H9 (cell line): ENCODE results near the gene GRIK4. TPM values are rescaled to one million over a fixed set of nuclear protein-coding genes. Genes with fewer than 3 reads are reported as not detected.

ENCODE experiments used
- DNase-seq: peaks from one replicate; pipeline ENCODE4 v3.0.0-alpha.2; 2017
- H2AFZ ChIP-seq: one replicate; pipeline ENCODE4 v1.6.1; 2013; ENCODE audit warnings: mild to moderate bottlenecking, low read length, control low read depth, moderate library complexity
- H2AK5ac ChIP-seq: 2 replicates; pipeline ENCODE4 v1.6.1; 2013; ENCODE audit warnings: low read length, control low read depth, mixed read lengths; ENCODE audit not compliant: insufficient read length
- H2BK120ac ChIP-seq: one replicate; pipeline ENCODE4 v1.6.1; 2013; ENCODE audit warnings: low read depth, mild to moderate bottlenecking, low read length, control low read depth, inconsistent platforms; ENCODE audit not compliant: poor library complexity, severe bottlenecking
- H2BK12ac ChIP-seq: 2 replicates; pipeline ENCODE4 v1.6.1; 2013; ENCODE audit warnings: low read length, control low read depth, mixed read lengths, low read depth; ENCODE audit not compliant: insufficient read length
- H2BK15ac ChIP-seq: 2 replicates; pipeline ENCODE4 v1.6.1; 2013; ENCODE audit warnings: low read depth, low read length, control low read depth
- H2BK20ac ChIP-seq: one replicate; pipeline ENCODE4 v1.6.1; 2013; ENCODE audit warnings: low read depth, mild to moderate bottlenecking, low read length, control low read depth, inconsistent platforms; ENCODE audit not compliant: poor library complexity, severe bottlenecking
- H2BK5ac ChIP-seq: 2 replicates; pipeline ENCODE4 v1.6.1; 2013; ENCODE audit warnings: low read length, control low read depth, mixed read lengths; ENCODE audit not compliant: insufficient read length
- H3K14ac ChIP-seq: 2 replicates; pipeline ENCODE4 v1.6.1; 2013; ENCODE audit warnings: low read length, control low read depth; ENCODE audit not compliant: insufficient read depth
- H3K18ac ChIP-seq: 2 replicates; pipeline ENCODE4 v1.6.1; 2013; ENCODE audit warnings: low read depth, mild to moderate bottlenecking, mixed read lengths, low read length, control low read depth; ENCODE audit not compliant: insufficient read length
- H3K23ac ChIP-seq: 2 replicates; pipeline ENCODE4 v1.6.1; 2013; ENCODE audit warnings: low read length, control low read depth, mixed read lengths, low read depth; ENCODE audit not compliant: insufficient read length
- H3K23me2 ChIP-seq: 2 replicates; pipeline ENCODE4 v1.6.1; 2013; ENCODE audit warnings: low read depth, mild to moderate bottlenecking, mixed read lengths, low read length, control low read depth; ENCODE audit not compliant: insufficient read length, poor library complexity, severe bottlenecking
- H3K27ac ChIP-seq: 2 replicates; pipeline ENCODE4 v1.5.1; 2013; ENCODE audit warnings: low read length, control low read depth, mixed read lengths, low read depth; ENCODE audit not compliant: insufficient read length
- H3K27me3 ChIP-seq: 2 replicates; pipeline ENCODE4 v1.6.1; 2013; ENCODE audit warnings: low read length, control low read depth, inconsistent platforms; ENCODE audit not compliant: insufficient read depth
- H3K4ac ChIP-seq: 2 replicates; pipeline ENCODE4 v1.6.1; 2013; ENCODE audit warnings: low read depth, mild to moderate bottlenecking, control low read depth, inconsistent platforms, low read length, moderate library complexity
- H3K4me1 ChIP-seq: 2 replicates; pipeline ENCODE4 v1.6.1; 2013; ENCODE audit warnings: low read length, control low read depth, inconsistent platforms; ENCODE audit not compliant: insufficient read depth
- H3K4me2 ChIP-seq: 2 replicates; pipeline ENCODE4 v1.6.1; 2013; ENCODE audit warnings: low read length, control low read depth, mixed read lengths; ENCODE audit not compliant: insufficient read length, insufficient read depth
- H3K56ac ChIP-seq: 2 replicates; pipeline ENCODE4 v1.6.1; 2013; ENCODE audit warnings: low read depth, mild to moderate bottlenecking, mixed read lengths, low read length, control low read depth; ENCODE audit not compliant: insufficient read length
- H3K79me1 ChIP-seq: 2 replicates; pipeline ENCODE4 v1.6.1; 2013; ENCODE audit warnings: low read depth, mild to moderate bottlenecking, moderate library complexity, low read length, control low read depth, inconsistent platforms; ENCODE audit not compliant: insufficient read depth, poor library complexity, severe bottlenecking
- H3K79me2 ChIP-seq: 2 replicates; pipeline ENCODE4 v1.6.1; 2013; ENCODE audit warnings: low read length, control low read depth, inconsistent platforms; ENCODE audit not compliant: insufficient read depth
- H3K9ac ChIP-seq: 2 replicates; pipeline ENCODE4 v1.6.1; 2013; ENCODE audit warnings: low read length, control low read depth, mixed read lengths; ENCODE audit not compliant: insufficient read length; ENCODE audit errors: extremely low read depth
- H3K9me3 ChIP-seq: one replicate; pipeline ENCODE4 v1.6.1; 2013; ENCODE audit warnings: low read depth, low read length, inconsistent platforms; ENCODE audit not compliant: control insufficient read depth
- H3T11ph ChIP-seq: one replicate; pipeline ENCODE4 v1.6.1; 2013; ENCODE audit warnings: mild to moderate bottlenecking, low read length, control low read depth, inconsistent platforms
- H4K20me1 ChIP-seq: one replicate; pipeline ENCODE4 v1.6.1; 2013; ENCODE audit not compliant: control insufficient read depth, insufficient read length, insufficient read depth
- H4K5ac ChIP-seq: 2 replicates; pipeline ENCODE4 v1.6.1; 2013; ENCODE audit warnings: low read depth, mild to moderate bottlenecking, mixed read lengths, low read length, control low read depth; ENCODE audit not compliant: insufficient read length
- H4K8ac ChIP-seq: replicated peaks from 2 replicates; pipeline ENCODE4 v1.6.1; 2013; ENCODE audit warnings: low read length, control low read depth, mixed read lengths, low read depth; ENCODE audit not compliant: insufficient read length
- H4K91ac ChIP-seq: 2 replicates; pipeline ENCODE4 v1.6.1; 2013; ENCODE audit warnings: low read depth, mild to moderate bottlenecking, moderate library complexity, mixed read lengths, low read length, control low read depth; ENCODE audit not compliant: insufficient read length
- H3K27ac Mint-ChIP-seq, 3 experiments: 2 replicates in 2 of 3; 3 replicates in 1 of 3; pipeline ENCODE4 v1.8.0; 2020 to 2021; ENCODE audit warnings: mixed read lengths in 3 of 3, mild to moderate bottlenecking in 1 of 3, moderate library complexity in 1 of 3
- H3K27me3 Mint-ChIP-seq: 2 replicates; pipeline ENCODE4 v1.8.0; 2021; ENCODE audit warnings: low read depth, mild to moderate bottlenecking, moderate library complexity, mixed read lengths
- H3K36me3 Mint-ChIP-seq, 3 experiments: 2 replicates in 2 of 3; 3 replicates in 1 of 3; pipeline ENCODE4 v1.8.0; 2020 to 2021; ENCODE audit warnings: low read depth in 3 of 3, mixed read lengths in 3 of 3; ENCODE audit not compliant: insufficient read depth in 1 of 3
- H3K4me1 Mint-ChIP-seq, 2 experiments: 2 replicates each; pipeline ENCODE4 v1.8.0; 2020; ENCODE audit warnings: mixed read lengths in 2 of 2
- H3K4me3 Mint-ChIP-seq, 2 experiments: 2 replicates in 1 of 2; 3 replicates in 1 of 2; pipeline ENCODE4 v1.8.0; 2020 to 2021; ENCODE audit warnings: mild to moderate bottlenecking in 2 of 2, mixed read lengths in 2 of 2, moderate library complexity in 1 of 2
- H3K9me3 Mint-ChIP-seq, 2 experiments: 2 replicates in 1 of 2; 3 replicates in 1 of 2; pipeline ENCODE4 v1.8.0; 2020; ENCODE audit warnings: mild to moderate bottlenecking in 2 of 2, mixed read lengths in 2 of 2, moderate library complexity in 1 of 2
- CTCF ChIP-seq: fragments of 200-600 bp; sonication (generic); conservative IDR thresholded peaks from 3 replicates; pipeline ENCODE4 v1.8.0; 2021; ENCODE audit warnings: antibody characterized with exemption, mild to moderate bottlenecking
- WGBS: extraction: QIAGEN DNeasy Blood & Tissue Kit; methylation state at CpG from one replicate; pipeline ENCODE4 v1.1.7; 2013; ENCODE audit warnings: missing lambda C conversion rate, low lambda C conversion rate, mixed read lengths; ENCODE audit not compliant: insufficient read length; ENCODE audit errors: extremely low coverage; 5-methylcytosine and 5-hydroxymethylcytosine counted together
- total RNA-seq: library from RNA; stranded (reverse); gene quantifications from 2 replicates; pipeline ENCODE4 v1.2.1, GENCODE V29; 2021

GRIK4 gene
- total RNA-seq, 1 experiment from 2014 or later, result 2.3 TPM

- Histone ChIP-seq H3K4ac (no peak overlapping the region), H3K27ac (no peak overlapping the region), H3K4me1 (peaks cover 4% of the 10 kb centered on the region), H3K23ac (no peak overlapping the region), H3K18ac (no peak overlapping the region), H3K23me2 (no peaks in the 10 kb centered on the region), H2BK15ac (no peak overlapping the region), H2AK5ac (no peak overlapping the region), H3K27me3 (no peaks in the 10 kb centered on the region), H4K8ac (no peak overlapping the region), H2BK12ac (no peak overlapping the region), H2AFZ (no peak overlapping the region), H3K79me1 (no peaks in the 10 kb centered on the region), H3T11ph (no peak overlapping the region), H2BK20ac (no peak overlapping the region), H2BK5ac (no peak overlapping the region), H3K79me2 (no peaks in the 10 kb centered on the region), H3K9me3 (no peaks in the 10 kb centered on the region), H3K56ac (no peak overlapping the region), H2BK120ac (no peak overlapping the region), H3K14ac (no peak overlapping the region), H4K91ac (no peak overlapping the region), H4K5ac (no peak overlapping the region), H3K9ac (no peak overlapping the region), H3K4me2 (no peak overlapping the region), H4K20me1 (no peaks in the 10 kb centered on the region)
- no peak for TF ChIP-seq CTCF
- Mint-ChIP-seq H3K9me3 (no peaks in the 10 kb centered on the region), H3K4me3 (no peak overlapping the region), H3K27ac (no peak overlapping the region), H3K4me1 (peaks cover 14% of the 10 kb centered on the region in 2 experiments), H3K27me3 (peaks cover 7% of the 10 kb centered on the region), H3K36me3 (no peaks in the 10 kb centered on the region)
- no CpG with 5 or more reads among the region's 7 CpGs for whole genome bisulfite sequencing
- no peak for DNase-seq
Measured at GRCh38 chr11:120686516-120686915, 175.0 kb downstream of the GRIK4 start.
